SK-N-SH treated with all-trans-retinoic acid at 6 μM for 48 hours (cell line): ENCODE results near the gene CACHD1.

Experiments
- BACH2 ChIP-seq: fragments of 250-450 bp; sonication (Bioruptor Pico); IDR thresholded peaks from 2 replicates; pipeline ENCODE4 v1.9.0; 2021; ENCODE audit warnings: mild to moderate bottlenecking, borderline replicate concordance
- CSRNP3 ChIP-seq: fragments of 250-450 bp; sonication (Bioruptor Pico); IDR thresholded peaks from 2 replicates; pipeline ENCODE4 v1.5.1; 2021; ENCODE audit warnings: mild to moderate bottlenecking, moderate library complexity
- ESRRG ChIP-seq: fragments of 250-450 bp; sonication (Bioruptor Pico); IDR thresholded peaks from 2 replicates; pipeline ENCODE4 v1.6.1; 2021; ENCODE audit warnings: mild to moderate bottlenecking
- GLIS3 ChIP-seq: fragments of 250-450 bp; sonication (Bioruptor Pico); IDR thresholded peaks from 2 replicates; pipeline ENCODE4 v1.5.0; 2020; ENCODE audit warnings: mild to moderate bottlenecking, moderate library complexity
- OSR1 ChIP-seq: fragments of 250-450 bp; sonication (Bioruptor Pico); IDR thresholded peaks from 2 replicates; pipeline ENCODE4 v1.8.0; 2022; ENCODE audit warnings: moderate library complexity, mild to moderate bottlenecking, inconsistent platforms
- RARB ChIP-seq: fragments of 250-450 bp; sonication (Bioruptor Pico); IDR thresholded peaks from 2 replicates; pipeline ENCODE4 v1.8.0; 2021; ENCODE audit warnings: mild to moderate bottlenecking, moderate library complexity
- ZC3H10 ChIP-seq: fragments of 250-450 bp; sonication (Bioruptor Pico); IDR thresholded peaks from 2 replicates; pipeline ENCODE4 v1.5.1; 2021; ENCODE audit warnings: mild to moderate bottlenecking, moderate library complexity
- ZFP3 ChIP-seq: fragments of 250-450 bp; sonication (Bioruptor Pico); IDR thresholded peaks from 2 replicates; pipeline ENCODE4 v1.5.0; 2020; ENCODE audit warnings: mild to moderate bottlenecking, moderate library complexity
- ZFP30 ChIP-seq: fragments of 450-650 bp; formaldehyde crosslinking; IDR thresholded peaks from 2 replicates; pipeline ENCODE4 v1.5.0; 2022; ENCODE audit warnings: mild to moderate bottlenecking, moderate library complexity
- ZNF70 ChIP-seq: fragments of 450-650 bp; formaldehyde crosslinking; IDR thresholded peaks from 2 replicates; pipeline ENCODE4 v1.5.0; 2020; ENCODE audit warnings: mild to moderate bottlenecking, moderate library complexity
- ZNF8 ChIP-seq: fragments of 450-650 bp; formaldehyde crosslinking; IDR thresholded peaks from 2 replicates; pipeline ENCODE4 v1.5.0; 2020; ENCODE audit warnings: mild to moderate bottlenecking, moderate library complexity
- TF ChIP-seq, protein P1 (sequence below): fragments of 250-450 bp; sonication (Bioruptor Pico); IDR thresholded peaks from 2 replicates; pipeline ENCODE4 v1.8.0; 2021; ENCODE audit warnings: low read depth, mild to moderate bottlenecking, moderate library complexity, borderline replicate concordance
- TF ChIP-seq, protein P2 (sequence below): fragments of 250-450 bp; sonication (Bioruptor Pico); IDR thresholded peaks from 2 replicates; pipeline ENCODE4 v1.8.0; 2020; ENCODE audit warnings: mild to moderate bottlenecking, moderate library complexity, borderline replicate concordance
- TF ChIP-seq, protein P3 (sequence below): fragments of 250-450 bp; sonication (Bioruptor Pico); IDR thresholded peaks from 2 replicates; pipeline ENCODE4 v1.5.1; 2020; ENCODE audit warnings: low read depth, mild to moderate bottlenecking, moderate library complexity

GRCh38 chr1:64598100-64598571, 128.2 kb downstream of the CACHD1 start:
- TF ChIP-seq ZFP3 (CRISPR knock-in tag), result no peak
- TF ChIP-seq ZNF70 (CRISPR knock-in tag), result no peak
- TF ChIP-seq, protein P1, sequence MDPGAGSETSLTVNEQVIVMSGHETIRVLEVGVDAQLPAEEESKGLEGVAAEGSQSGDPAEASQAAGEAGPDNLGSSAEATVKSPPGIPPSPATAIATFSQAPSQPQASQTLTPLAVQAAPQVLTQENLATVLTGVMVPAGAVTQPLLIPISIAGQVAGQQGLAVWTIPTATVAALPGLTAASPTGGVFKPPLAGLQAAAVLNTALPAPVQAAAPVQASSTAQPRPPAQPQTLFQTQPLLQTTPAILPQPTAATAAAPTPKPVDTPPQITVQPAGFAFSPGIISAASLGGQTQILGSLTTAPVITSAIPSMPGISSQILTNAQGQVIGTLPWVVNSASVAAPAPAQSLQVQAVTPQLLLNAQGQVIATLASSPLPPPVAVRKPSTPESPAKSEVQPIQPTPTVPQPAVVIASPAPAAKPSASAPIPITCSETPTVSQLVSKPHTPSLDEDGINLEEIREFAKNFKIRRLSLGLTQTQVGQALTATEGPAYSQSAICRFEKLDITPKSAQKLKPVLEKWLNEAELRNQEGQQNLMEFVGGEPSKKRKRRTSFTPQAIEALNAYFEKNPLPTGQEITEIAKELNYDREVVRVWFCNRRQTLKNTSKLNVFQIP (CRISPR knock-in tag), result no peak
- TF ChIP-seq, protein P2, sequence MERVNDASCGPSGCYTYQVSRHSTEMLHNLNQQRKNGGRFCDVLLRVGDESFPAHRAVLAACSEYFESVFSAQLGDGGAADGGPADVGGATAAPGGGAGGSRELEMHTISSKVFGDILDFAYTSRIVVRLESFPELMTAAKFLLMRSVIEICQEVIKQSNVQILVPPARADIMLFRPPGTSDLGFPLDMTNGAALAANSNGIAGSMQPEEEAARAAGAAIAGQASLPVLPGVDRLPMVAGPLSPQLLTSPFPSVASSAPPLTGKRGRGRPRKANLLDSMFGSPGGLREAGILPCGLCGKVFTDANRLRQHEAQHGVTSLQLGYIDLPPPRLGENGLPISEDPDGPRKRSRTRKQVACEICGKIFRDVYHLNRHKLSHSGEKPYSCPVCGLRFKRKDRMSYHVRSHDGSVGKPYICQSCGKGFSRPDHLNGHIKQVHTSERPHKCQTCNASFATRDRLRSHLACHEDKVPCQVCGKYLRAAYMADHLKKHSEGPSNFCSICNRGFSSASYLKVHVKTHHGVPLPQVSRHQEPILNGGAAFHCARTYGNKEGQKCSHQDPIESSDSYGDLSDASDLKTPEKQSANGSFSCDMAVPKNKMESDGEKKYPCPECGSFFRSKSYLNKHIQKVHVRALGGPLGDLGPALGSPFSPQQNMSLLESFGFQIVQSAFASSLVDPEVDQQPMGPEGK (CRISPR knock-in tag), result no peak
- no peak for TF ChIP-seq RARB (CRISPR knock-in tag)
- no peak for TF ChIP-seq ZC3H10 (CRISPR knock-in tag)
- TF ChIP-seq BACH2, result no peak
- no peak for TF ChIP-seq GLIS3
- TF ChIP-seq, protein P3, sequence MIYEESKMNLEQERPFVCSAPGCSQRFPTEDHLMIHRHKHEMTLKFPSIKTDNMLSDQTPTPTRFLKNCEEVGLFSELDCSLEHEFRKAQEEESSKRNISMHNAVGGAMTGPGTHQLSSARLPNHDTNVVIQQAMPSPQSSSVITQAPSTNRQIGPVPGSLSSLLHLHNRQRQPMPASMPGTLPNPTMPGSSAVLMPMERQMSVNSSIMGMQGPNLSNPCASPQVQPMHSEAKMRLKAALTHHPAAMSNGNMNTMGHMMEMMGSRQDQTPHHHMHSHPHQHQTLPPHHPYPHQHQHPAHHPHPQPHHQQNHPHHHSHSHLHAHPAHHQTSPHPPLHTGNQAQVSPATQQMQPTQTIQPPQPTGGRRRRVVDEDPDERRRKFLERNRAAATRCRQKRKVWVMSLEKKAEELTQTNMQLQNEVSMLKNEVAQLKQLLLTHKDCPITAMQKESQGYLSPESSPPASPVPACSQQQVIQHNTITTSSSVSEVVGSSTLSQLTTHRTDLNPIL, result no peak
- no peak for TF ChIP-seq CSRNP3 (CRISPR knock-in tag)
- TF ChIP-seq ZNF8 (CRISPR knock-in tag), result no peak
- TF ChIP-seq ZFP30 (CRISPR knock-in tag), result no peak
- no peak for TF ChIP-seq ESRRG (CRISPR knock-in tag)
- TF ChIP-seq OSR1 (CRISPR knock-in tag), result no peak
